Thyroid gland (tissue), 4 donors: ENCODE results near the gene BBS4. TPM values are rescaled to one million over a fixed set of nuclear protein-coding genes. Genes with fewer than 3 reads are reported as not detected.
A peak's percentile ranks its signal among the peaks of the same experiment; 100 is the strongest.

Experiments used
- DNase-seq, 2 donors: peaks; one replicate each; pipeline ENCODE4 v3.0.0-alpha.2; 2019
- H3K27ac ChIP-seq, 3 donors: fragments of 200-600 bp; sonication (generic); 1 replicate in 2 of 3; 2 replicates in 1 of 3; pipeline ENCODE4 v1.5.1; 2016 to 2019; ENCODE audit warnings: mild to moderate bottlenecking in 1 of 3, moderate library complexity in 1 of 3
- H3K27me3 ChIP-seq: fragments of 200-600 bp; sonication (generic); one replicate; pipeline ENCODE4 v1.5.1; 2019
- H3K36me3 ChIP-seq, 2 donors: fragments of 200-600 bp; sonication (generic); one replicate each; pipeline ENCODE4 v1.5.1; 2016 to 2019
- H3K4me1 ChIP-seq, 2 donors: fragments of 200-600 bp; sonication (generic); one replicate each; pipeline ENCODE4 v1.5.1; 2017 to 2019
- H3K4me3 ChIP-seq, 3 donors: fragments of 200-600 bp; sonication (generic); replicated peaks in 1 of 3; 1 replicate in 2 of 3; 2 replicates in 1 of 3; pipeline ENCODE4 v1.5.1; 2016; ENCODE audit warnings: mild to moderate bottlenecking in 1 of 3
- H3K9me3 ChIP-seq: fragments of 200-600 bp; sonication (generic); one replicate; pipeline ENCODE4 v1.5.1; 2017
- CTCF ChIP-seq, 6 experiments: fragments of 200-600 bp in 3 of 6; fragments of 450-650 bp in 3 of 6; sonication (generic) in 3 of 6; IDR thresholded peaks; one replicate each; pipeline ENCODE4 v1.5.1; 2016 to 2019; ENCODE audit warnings: antibody characterized with exemption in 6 of 6, mild to moderate bottlenecking in 2 of 6, inconsistent platforms in 1 of 6, moderate library complexity in 1 of 6
- POLR2A ChIP-seq, 2 donors: fragments of 450-650 bp; IDR thresholded peaks; one replicate each; pipeline ENCODE4 v1.6.1; 2017; ENCODE audit warnings: antibody characterized with exemption in 2 of 2, mild to moderate bottlenecking in 2 of 2, moderate library complexity in 1 of 2
- WGBS, 2 donors: methylation state at CpG; one replicate each; pipeline ENCODE4 v1.1.5; 2017; 5-methylcytosine and 5-hydroxymethylcytosine counted together
- intact Hi-C: fragments of 100-400 bp; cut with DNase I; formaldehyde crosslinking; loops from one replicate; pipeline ENCODE4 v1.15.1; 2023
- total RNA-seq, 4 donors: library from RNA; depleted of rRNA; stranded (reverse); fragments of >200 nt; gene quantifications; one replicate each; pipeline ENCODE4 v1.2.3, GENCODE V29; 2016

BBS4 gene
- total RNA-seq, 4 donors from 2014 or later: 33.7 to 54.4 (median 48.0) TPM

DNA sequence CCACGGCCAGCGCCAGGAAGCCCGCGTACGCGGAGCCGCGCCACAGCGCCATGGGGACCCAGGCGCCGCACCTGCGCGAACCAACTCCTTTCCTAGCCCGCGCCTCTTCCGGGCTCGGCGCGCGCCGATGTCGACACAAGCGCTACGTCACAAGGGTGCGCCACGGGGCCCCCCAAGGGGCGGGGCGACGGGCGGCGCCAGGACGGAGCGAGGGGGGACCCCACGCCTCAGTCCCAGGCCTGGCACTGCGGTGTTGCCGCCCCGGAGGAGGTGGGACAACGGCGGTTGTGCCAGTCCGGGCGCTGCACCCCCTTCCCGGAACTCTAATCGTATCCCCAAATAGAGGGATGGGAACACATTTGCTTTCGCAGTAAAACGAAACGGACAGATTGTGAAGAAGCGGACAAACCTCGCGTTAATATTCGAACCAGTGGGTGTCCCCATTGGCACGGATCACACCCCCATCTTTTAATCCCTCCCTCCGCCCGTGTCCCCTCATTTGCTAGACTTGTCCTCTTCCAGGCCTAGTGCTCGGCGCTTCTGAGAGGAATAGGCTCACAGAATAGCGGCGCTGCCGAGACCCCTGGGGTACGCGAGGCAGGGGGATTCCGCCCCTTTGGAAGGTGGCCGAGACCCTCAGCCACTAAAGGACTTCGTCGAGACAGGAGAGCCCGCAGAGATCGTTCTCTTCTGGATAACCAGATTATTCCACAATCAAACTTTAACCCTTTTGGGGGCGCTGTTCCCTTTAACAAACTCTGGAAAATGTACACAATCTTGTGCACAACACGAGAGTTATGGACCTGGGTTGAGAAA lies 97.8 kb downstream of the BBS4 start, which contains the start of gene ADPGK:
Gene ADPGK (minus strand): TSS at position 119 of the 816 bp plus-strand sequence. CDS start 67 bp downstream, at position 52.
- H3K9me3 ChIP-seq: no peaks in the 10 kb centered on the region
- no peaks in the 10 kb centered on the region for H3K27me3 ChIP-seq
- no peaks in the 10 kb centered on the region for H3K36me3 ChIP-seq
- intact Hi-C loops: loop anchor here (5.0 kb wide), 1 partner anchor 298 kb away; no protein-coding TSS in a partner anchor
- peak; percentile 92 to 93 for DNase-seq
- TF ChIP-seq CTCF (IDR thresholded peaks at IDR 0.05) (peak in 4 of 6 experiments; percentile 28 to 58 (median 50)), POLR2A (IDR thresholded peaks at IDR 0.05) (peak in 1 of 2 donors; percentile 85)
- peaks cover 5 to 18% of the 10 kb centered on the region in 2 donors for H3K4me1 ChIP-seq
- peak within 1 kb of the TSS; percentile 87 to 95 (median 89) for H3K27ac ChIP-seq
- 0 to 1% methylated on average over 27 to 61 of the region's 68 CpGs for WGBS, 2 donors
- peak within 1 kb of the TSS; percentile 84 to 95 (median 89) for H3K4me3 ChIP-seq

DNA sequence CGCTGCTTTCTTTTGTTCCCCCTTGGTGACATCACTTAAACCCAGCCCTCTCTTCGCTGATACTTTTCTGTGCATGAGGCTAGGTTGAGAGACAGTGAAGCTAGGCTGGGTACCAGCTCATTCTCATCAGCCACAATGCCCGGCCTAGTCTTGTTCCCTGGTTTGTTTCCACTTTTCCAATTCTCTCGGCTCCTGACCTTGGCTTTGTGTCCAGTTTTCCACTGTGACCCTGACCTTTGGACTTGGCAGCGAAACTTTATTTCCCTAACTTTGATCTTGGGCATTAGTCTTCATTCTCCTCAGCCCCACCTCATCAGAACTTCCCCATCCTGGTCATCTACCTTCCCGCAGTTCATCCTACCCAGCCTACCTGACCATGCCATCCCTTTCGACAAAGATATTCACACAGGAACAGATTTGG lies 98.5 kb downstream of the BBS4 start:
- TF ChIP-seq CTCF (IDR thresholded peaks at IDR 0.05): no peak
- no peak for TF ChIP-seq POLR2A (IDR thresholded peaks at IDR 0.05)
- intact Hi-C loops: loop anchor here (5.0 kb wide), 1 partner anchor 298 kb away; no protein-coding TSS in a partner anchor

DNA sequence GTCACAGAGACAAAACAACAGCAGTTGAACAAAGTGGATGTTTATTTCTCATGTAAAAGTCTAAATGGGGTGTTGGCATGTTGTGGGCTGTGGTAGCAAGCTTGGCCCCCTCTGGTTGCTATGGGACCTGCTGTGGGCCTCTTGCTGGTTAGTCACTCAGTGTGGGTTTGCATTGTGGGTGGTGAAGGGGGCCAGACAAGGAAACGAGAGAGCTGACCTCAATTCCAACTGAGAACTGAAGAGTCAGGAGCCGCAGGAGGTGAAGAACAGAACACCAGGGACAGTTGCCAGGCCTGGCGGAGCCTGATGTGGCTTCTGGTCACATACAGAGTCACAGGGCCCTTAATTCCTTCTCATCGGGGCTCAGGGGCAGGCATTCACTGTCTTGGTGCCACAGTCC lies 99.4 kb downstream of the BBS4 start:
- 60 to 79% methylated on average over 4 of the region's 4 CpGs for WGBS, 2 donors

More for the DNA sequence above, 98.5 kb downstream of the BBS4 start:
- Histone ChIP-seq H3K36me3 (no peaks in the 10 kb centered on the region), H3K27ac (peak overlapping the region; percentile 87 to 95 (median 89)), H3K9me3 (no peaks in the 10 kb centered on the region), H3K4me3 (peak overlapping the region; percentile 84 to 95 (median 89)), H3K4me1 (peaks cover 5 to 18% of the 10 kb centered on the region in 2 donors), H3K27me3 (no peaks in the 10 kb centered on the region)
- DNase-seq: peak in 1 of 2 donors; percentile 6
- WGBS, 2 donors: 50% methylated on average over 7 of the region's 7 CpGs

GRCh38 chr15:72785841-72786240 lies 99.8 kb downstream of the BBS4 start:
- Histone ChIP-seq H3K4me3 (no peak overlapping the region), H3K27ac (no peak overlapping the region), H3K9me3 (no peaks in the 10 kb centered on the region), H3K4me1 (peaks cover 5 to 18% of the 10 kb centered on the region in 2 donors), H3K27me3 (no peaks in the 10 kb centered on the region), H3K36me3 (no peaks in the 10 kb centered on the region)
- WGBS, 2 donors: 85 to 92% methylated on average over 2 of the region's 2 CpGs
- intact Hi-C loops: no loop called here
- TF ChIP-seq POLR2A (IDR thresholded peaks at IDR 0.05) (no peak), CTCF (IDR thresholded peaks at IDR 0.05) (no peak)
- DNase-seq: no peak

More for the DNA sequence above, 99.4 kb downstream of the BBS4 start:
- H3K36me3 ChIP-seq: no peaks in the 10 kb centered on the region
- H3K9me3 ChIP-seq: no peaks in the 10 kb centered on the region
- H3K27ac ChIP-seq: no peak overlapping the region
- no peak for TF ChIP-seq CTCF (IDR thresholded peaks at IDR 0.05)
- no peak for TF ChIP-seq POLR2A (IDR thresholded peaks at IDR 0.05)
- no peak for DNase-seq
- intact Hi-C loops: no loop called here
- peaks cover 5 to 18% of the 10 kb centered on the region in 2 donors for H3K4me1 ChIP-seq
- no peaks in the 10 kb centered on the region for H3K27me3 ChIP-seq
- no peak overlapping the region for H3K4me3 ChIP-seq

- H3K36me3 ChIP-seq: no peaks in the 10 kb centered on the region
- peaks cover 5 to 17% of the 10 kb centered on the region in 2 donors for H3K4me1 ChIP-seq
- TF ChIP-seq POLR2A (IDR thresholded peaks at IDR 0.05) (no peak), CTCF (IDR thresholded peaks at IDR 0.05) (no peak)
- DNase-seq: no peak
- no peaks in the 10 kb centered on the region for H3K9me3 ChIP-seq
- intact Hi-C loops: no loop called here
- H3K4me3 ChIP-seq: no peak overlapping the region
- WGBS, 2 donors: 91 to 95% methylated on average over 4 of the region's 4 CpGs
- H3K27ac ChIP-seq: no peak overlapping the region
- no peaks in the 10 kb centered on the region for H3K27me3 ChIP-seq
Measured at GRCh38 chr15:72786242-72786641, 100.2 kb downstream of the BBS4 start.
